HEK293 (cell line): Measurements from ENCODE around the gene BCAN.

ENCODE experiments used
- AEBP2 ChIP-seq: fragments of 450-650 bp; formaldehyde crosslinking; IDR thresholded peaks from 2 replicates; pipeline ENCODE4 v1.5.1; 2016; ENCODE audit warnings: missing biosample characterization, missing genetic modification characterization, borderline replicate concordance
- PRDM1 ChIP-seq: fragments of 450-650 bp; formaldehyde crosslinking; IDR thresholded peaks from 2 replicates; pipeline ENCODE4; 2016; ENCODE audit warnings: missing biosample characterization, missing genetic modification characterization
- PRDM10 ChIP-seq: fragments of 450-650 bp; formaldehyde crosslinking; IDR thresholded peaks from 2 replicates; pipeline ENCODE4 v1.5.1; 2016; ENCODE audit warnings: missing biosample characterization, missing genetic modification characterization
- TSHZ1 ChIP-seq: fragments of 450-650 bp; formaldehyde crosslinking; IDR thresholded peaks from 2 replicates; pipeline ENCODE4 v1.5.1; 2016; ENCODE audit warnings: missing biosample characterization, missing genetic modification characterization, borderline replicate concordance
- ZBTB11 ChIP-seq: fragments of 450-650 bp; formaldehyde crosslinking; conservative IDR thresholded peaks from 2 replicates; pipeline ENCODE4 v1.5.1; 2016; ENCODE audit warnings: low read depth, missing biosample characterization, missing genetic modification characterization
- ZBTB44 ChIP-seq: fragments of 450-650 bp; IDR thresholded peaks from 2 replicates; pipeline ENCODE4 v1.5.1; 2018; ENCODE audit warnings: missing biosample characterization, mild to moderate bottlenecking, missing genetic modification characterization
- ZNF112 ChIP-seq: fragments of 450-650 bp; formaldehyde crosslinking; IDR thresholded peaks from 2 replicates; pipeline ENCODE4 v1.5.0; 2017; ENCODE audit warnings: missing biosample characterization, missing genetic modification characterization
- ZNF398 ChIP-seq: fragments of 450-650 bp; formaldehyde crosslinking; IDR thresholded peaks from 2 replicates; pipeline ENCODE4 v1.5.1; 2017; ENCODE audit warnings: missing biosample characterization, missing genetic modification characterization
- ZNF433 ChIP-seq: fragments of 450-650 bp; formaldehyde crosslinking; IDR thresholded peaks from 2 replicates; pipeline ENCODE4 v1.5.1; 2016; ENCODE audit warnings: missing biosample characterization, missing genetic modification characterization, low read depth
- ZNF843 ChIP-seq: fragments of 450-650 bp; formaldehyde crosslinking; IDR thresholded peaks from 2 replicates; pipeline ENCODE4 v1.5.1; 2016; ENCODE audit warnings: missing biosample characterization, missing genetic modification characterization

Gene BCAN

GRCh38 chr1:156616463-156616862 is 25.5 kb upstream of the BCAN start (continued):
- peak; percentile 30; the same call in 1 of the 2 replicates for TF ChIP-seq PRDM10 (tag by site-specific recombination)
- no peak for TF ChIP-seq ZNF433
- TF ChIP-seq PRDM1 (tag by site-specific recombination) = peak; percentile 79
- peak; percentile 83; the same call in 1 of the 2 replicates for TF ChIP-seq TSHZ1 (tag by site-specific recombination)
- TF ChIP-seq ZBTB44 = 0 out of 2 replicates have a peak, but pooled peaks have one; percentile 45
- TF ChIP-seq ZNF398 (tag by site-specific recombination) = peak; percentile 34; the same call in 1 of the 2 replicates
- TF ChIP-seq ZNF112 (tag by site-specific recombination) = 0 out of 2 replicates have a peak, but pooled peaks have one; percentile 26
- TF ChIP-seq ZBTB11 (tag by site-specific recombination) = no peak
- peak; percentile 49; the same call in 1 of the 2 replicates for TF ChIP-seq ZNF843 (tag by site-specific recombination)
- no peak for TF ChIP-seq AEBP2 (tag by site-specific recombination)
